MCF 10A (cell line): Measurements from ENCODE around the gene PAQR8. TPM values are rescaled to one million over a fixed set of nuclear protein-coding genes. Genes with fewer than 3 reads are reported as not detected.

ENCODE experiments used
- BruUV-seq: library from RNA; stranded (reverse); fragments of 400-500 nt; replicated peaks from 2 replicates; lab custom pipeline; 2021; lab: Mats Ljungman, UMichigan
- CTCF ChIA-PET: fragments of 300-600 bp; sonication (Branson Sonifier 250); formaldehyde crosslinking; extraction: SDS; loops from one replicate; lab custom pipeline; 2021; ENCODE audit warnings: antibody characterized with exemption, inconsistent platforms; lab: Yijun Ruan, JAX
- POLR2A ChIA-PET: fragments of 300-600, 350-650 bp; sonication (Branson Sonifier 250); formaldehyde crosslinking; extraction: SDS; loops from one replicate; lab custom pipeline; 2020; ENCODE audit warnings: antibody characterized with exemption, inconsistent platforms; lab: Yijun Ruan, JAX
- DNase-seq: peaks from one replicate; pipeline ENCODE4 v3.0.0-alpha.2; 2018; ENCODE audit not compliant: unreplicated experiment
- H3K27ac Mint-ChIP-seq: one replicate; pipeline ENCODE4 v1.8.0; 2022; ENCODE audit warnings: mild to moderate bottlenecking, low read depth, mixed read lengths; ENCODE audit not compliant: unreplicated experiment
- H3K27me3 Mint-ChIP-seq: one replicate; pipeline ENCODE4 v1.8.0; 2022; ENCODE audit warnings: mixed read lengths; ENCODE audit not compliant: insufficient read depth, unreplicated experiment
- H3K36me3 Mint-ChIP-seq: one replicate; pipeline ENCODE4 v1.8.0; 2022; ENCODE audit warnings: mild to moderate bottlenecking, moderate library complexity, mixed read lengths; ENCODE audit not compliant: insufficient read depth, unreplicated experiment
- H3K4me1 Mint-ChIP-seq: one replicate; pipeline ENCODE4 v1.8.0; 2022; ENCODE audit warnings: mixed read lengths; ENCODE audit not compliant: insufficient read depth, unreplicated experiment
- H3K4me3 Mint-ChIP-seq: one replicate; pipeline ENCODE4 v1.8.0; 2022; ENCODE audit warnings: mild to moderate bottlenecking, moderate library complexity, mixed read lengths; ENCODE audit not compliant: unreplicated experiment
- H3K9me3 Mint-ChIP-seq: one replicate; pipeline ENCODE4 v1.8.0; 2022; ENCODE audit warnings: mixed read lengths; ENCODE audit not compliant: unreplicated experiment
- CTCF ChIP-seq: fragments of 200-600 bp; IDR thresholded peaks from one replicate; pipeline ENCODE4 v1.8.0; 2022; ENCODE audit warnings: antibody characterized with exemption, mild to moderate bottlenecking; ENCODE audit not compliant: unreplicated experiment
- intact Hi-C: fragments of 100-400 bp; cut with micrococcal nuclease; formaldehyde crosslinking; loops from 2 replicates; pipeline ENCODE4 v1.14.1; 2022
- total RNA-seq: library from RNA; stranded (reverse); gene quantifications from 2 replicates; pipeline ENCODE4 v1.2.3, GENCODE V29; 2022

PAQR8 gene
- total RNA-seq, 1 experiment from 2014 or later = 1.9 TPM

GRCh38 chr6:52364480-52365166 lies 2.7 kb downstream of the PAQR8 start:
- CTCF ChIA-PET = interaction anchor here (0.6 to 2.2 kb wide), 5 partner anchors 27 to 300 kb away, joined by 3 to 12 read pairs (median 3); no protein-coding TSS in a partner anchor
- Mint-ChIP-seq H3K4me3 (no peak overlapping the region), H3K27me3 (no peaks in the 10 kb centered on the region), H3K4me1 (peaks cover 16% of the 10 kb centered on the region), H3K27ac (no peak overlapping the region), H3K36me3 (no peaks in the 10 kb centered on the region), H3K9me3 (no peaks in the 10 kb centered on the region)
- intact Hi-C loops = loop anchor here (5.0 kb wide), 1 partner anchor 33 kb away; no protein-coding TSS in a partner anchor
- BruUV-seq = no TSS peak
- DNase-seq = no peak
- POLR2A ChIA-PET = no interaction called here
- no peak for TF ChIP-seq CTCF

- BruUV-seq = no TSS peak
- DNase-seq = no peak
- peaks cover 16% of the 10 kb centered on the region for H3K4me1 Mint-ChIP-seq
- ChIA-PET POLR2A (no interaction called here), CTCF (interaction anchor here (0.6 to 2.2 kb wide), 3 partner anchors 24 to 200 kb away, joined by 3 to 12 read pairs (median 3); no protein-coding TSS in a partner anchor)
- no peak for TF ChIP-seq CTCF
- H3K36me3 Mint-ChIP-seq = no peaks in the 10 kb centered on the region
- intact Hi-C loops = no loop called here
- H3K27ac Mint-ChIP-seq = no peak overlapping the region
- H3K27me3 Mint-ChIP-seq = no peaks in the 10 kb centered on the region
- no peak overlapping the region for H3K4me3 Mint-ChIP-seq
- H3K9me3 Mint-ChIP-seq = no peaks in the 10 kb centered on the region
These were observed 3.4 kb downstream of the PAQR8 start for GRCh38 chr6:52365317-52365716.

- CTCF ChIA-PET = interaction anchor here (0.6 to 2.2 kb wide), 5 partner anchors 24 to 297 kb away, joined by 3 to 12 read pairs (median 4); partner anchors contain the start of gene MCM3
- Mint-ChIP-seq H3K27me3 (no peaks in the 10 kb centered on the region), H3K4me1 (peaks cover 16% of the 10 kb centered on the region), H3K27ac (no peak overlapping the region), H3K4me3 (no peak overlapping the region), H3K9me3 (no peaks in the 10 kb centered on the region), H3K36me3 (no peaks in the 10 kb centered on the region)
- no peak for DNase-seq
- POLR2A ChIA-PET = interaction anchor here (0.9 to 1.5 kb wide), 3 partner anchors 11 to 24 kb away, joined by 3 to 4 read pairs (median 3); no protein-coding TSS in a partner anchor
- intact Hi-C loops = no loop called here
- no peak for TF ChIP-seq CTCF
- BruUV-seq = no TSS peak
These were observed 4.1 kb downstream of the PAQR8 start for GRCh38 chr6:52365866-52366540.

GRCh38 chr6:52368002-52368401 lies 6.1 kb downstream of the PAQR8 start:
- BruUV-seq = no TSS peak

More at GRCh38 chr6:52368002-52368401, 6.1 kb downstream of the PAQR8 start:
- H3K4me1 Mint-ChIP-seq = peaks cover 13% of the 10 kb centered on the region
- POLR2A ChIA-PET = no interaction called here
- H3K36me3 Mint-ChIP-seq = no peaks in the 10 kb centered on the region
- no peak overlapping the region for H3K4me3 Mint-ChIP-seq
- H3K27me3 Mint-ChIP-seq = no peaks in the 10 kb centered on the region
- no peaks in the 10 kb centered on the region for H3K9me3 Mint-ChIP-seq
- intact Hi-C loops = no loop called here
- no peak for TF ChIP-seq CTCF
- DNase-seq = no peak
- CTCF ChIA-PET = interaction anchor here (2.2 kb wide), 1 partner anchor 82 kb away, joined by 12 read pairs; the partner anchor contains the start of gene MCM3
- no peak overlapping the region for H3K27ac Mint-ChIP-seq
